NT2/D1 (cell line): Measurements from ENCODE around the gene ZNF488.

ENCODE experiments used
- DNase-seq: peaks from one replicate; pipeline ENCODE4 v3.0.0-alpha.2; 2011; ENCODE audit warnings: low read depth, low spot score
- H3K27me3 ChIP-seq: 2 replicates; pipeline ENCODE4 v1.6.0; 2011; ENCODE audit warnings: mild to moderate bottlenecking; ENCODE audit not compliant: insufficient read length, insufficient read depth
- H3K36me3 ChIP-seq: 2 replicates; pipeline ENCODE4 v1.6.1; 2011; ENCODE audit warnings: mild to moderate bottlenecking, low read length, mixed read lengths; ENCODE audit not compliant: insufficient read depth, insufficient read length
- H3K4me1 ChIP-seq: 2 replicates; pipeline ENCODE4 v1.5.1; 2011; ENCODE audit not compliant: insufficient read depth, insufficient read length
- H3K4me3 ChIP-seq: 2 replicates; pipeline ENCODE4 v1.5.1; 2011; ENCODE audit warnings: low read depth; ENCODE audit not compliant: insufficient read length
- H3K9ac ChIP-seq: 2 replicates; pipeline ENCODE4 v1.6.0; 2011; ENCODE audit warnings: low read depth; ENCODE audit not compliant: insufficient read length
- H3K9me3 ChIP-seq: 2 replicates; pipeline ENCODE4 v1.5.1; 2011; ENCODE audit warnings: mild to moderate bottlenecking, low read length; ENCODE audit not compliant: insufficient read depth
- SUZ12 ChIP-seq: IDR thresholded peaks from 2 replicates; pipeline ENCODE4 v1.6.1; 2011; ENCODE audit not compliant: insufficient read length, insufficient read depth; ENCODE audit errors: extremely low read depth
- YY1 ChIP-seq: IDR thresholded peaks from 2 replicates; pipeline ENCODE4 v1.6.1; 2011; ENCODE audit not compliant: insufficient read length, insufficient read depth
- ZNF274 ChIP-seq: IDR thresholded peaks from 2 replicates; pipeline ENCODE4 v1.6.1; 2011; ENCODE audit warnings: mild to moderate bottlenecking, low read depth, low read length

ZNF488 gene

GRCh38 chr10:47408606-47409005, 24.5 kb upstream of the ZNF488 start:
- no peak overlapping the region for H3K4me3 ChIP-seq
- no peak for TF ChIP-seq SUZ12
- TF ChIP-seq ZNF274: no peak
- TF ChIP-seq YY1: no peak
- H3K4me1 ChIP-seq: peaks cover 22% of the 10 kb centered on the region
- no peaks in the 10 kb centered on the region for H3K9me3 ChIP-seq
- no peak overlapping the region for H3K9ac ChIP-seq
- H3K36me3 ChIP-seq: no peaks in the 10 kb centered on the region
- no peak for DNase-seq
- no peaks in the 10 kb centered on the region for H3K27me3 ChIP-seq

GRCh38 chr10:47406870-47407691, 23.0 kb upstream of the ZNF488 start:
- no peak for TF ChIP-seq YY1
- TF ChIP-seq SUZ12: no peak
- no peak for TF ChIP-seq ZNF274
- Histone ChIP-seq H3K4me3 (peak overlapping the region; percentile 3), H3K9me3 (no peaks in the 10 kb centered on the region), H3K9ac (peak overlapping the region; percentile 44), H3K4me1 (peaks cover 30% of the 10 kb centered on the region), H3K36me3 (no peaks in the 10 kb centered on the region), H3K27me3 (no peaks in the 10 kb centered on the region)
- no peak for DNase-seq

GRCh38 chr10:47406548-47406869, 22.4 kb upstream of the ZNF488 start:
- Histone ChIP-seq H3K4me1 (peaks cover 36% of the 10 kb centered on the region), H3K4me3 (no peak overlapping the region), H3K9ac (no peak overlapping the region), H3K36me3 (no peaks in the 10 kb centered on the region), H3K27me3 (peaks cover under 1% of the 10 kb centered on the region), H3K9me3 (no peaks in the 10 kb centered on the region)
- TF ChIP-seq YY1 (no peak), SUZ12 (no peak), ZNF274 (no peak)
- DNase-seq: no peak

GRCh38 chr10:47405857-47406547, 21.9 kb upstream of the ZNF488 start:
- H3K9ac ChIP-seq: no peak overlapping the region
- TF ChIP-seq ZNF274: no peak
- no peak for TF ChIP-seq SUZ12
- no peak for TF ChIP-seq YY1
- peaks cover 37% of the 10 kb centered on the region for H3K4me1 ChIP-seq
- H3K36me3 ChIP-seq: no peaks in the 10 kb centered on the region
- DNase-seq: no peak
- H3K27me3 ChIP-seq: peaks cover 5% of the 10 kb centered on the region
- H3K4me3 ChIP-seq: no peak overlapping the region
- no peaks in the 10 kb centered on the region for H3K9me3 ChIP-seq

GRCh38 chr10:47404937-47405336, 20.8 kb upstream of the ZNF488 start:
- no peak overlapping the region for H3K9ac ChIP-seq
- H3K36me3 ChIP-seq: no peaks in the 10 kb centered on the region
- H3K4me1 ChIP-seq: peaks cover 38% of the 10 kb centered on the region
- no peak for DNase-seq
- TF ChIP-seq SUZ12: no peak
- no peak for TF ChIP-seq YY1
- TF ChIP-seq ZNF274: no peak
- no peak overlapping the region for H3K4me3 ChIP-seq
- no peaks in the 10 kb centered on the region for H3K9me3 ChIP-seq
- peaks cover 7% of the 10 kb centered on the region for H3K27me3 ChIP-seq

- Histone ChIP-seq H3K4me1 (peaks cover 38% of the 10 kb centered on the region), H3K4me3 (no peak overlapping the region), H3K36me3 (no peaks in the 10 kb centered on the region), H3K9ac (peak overlapping the region; percentile 50), H3K27me3 (peaks cover 7% of the 10 kb centered on the region), H3K9me3 (no peaks in the 10 kb centered on the region)
- no peak for DNase-seq
- no peak for TF ChIP-seq ZNF274
These were observed 20.4 kb upstream of the ZNF488 start for GRCh38 chr10:47404446-47404845.

GRCh38 chr10:47403446-47404318, 19.6 kb upstream of the ZNF488 start:
- Histone ChIP-seq H3K9ac (peak overlapping the region; percentile 56), H3K4me3 (no peak overlapping the region), H3K36me3 (no peaks in the 10 kb centered on the region), H3K9me3 (0 out of 2 replicates have a peak, but pooled peaks cover under 1% of the 10 kb centered on the region), H3K27me3 (peaks cover 7% of the 10 kb centered on the region), H3K4me1 (peaks cover 38% of the 10 kb centered on the region)
- DNase-seq: no peak
- TF ChIP-seq YY1 (no peak), ZNF274 (no peak), SUZ12 (no peak)
